Panc1 (cell line): ENCODE measurements around the gene SELE. TPM values are rescaled to one million over a fixed set of nuclear protein-coding genes. Genes with fewer than 3 reads are reported as not detected.

Source experiments
- ATAC-seq: fragments of 200-7000 bp; cut with Tn5 transposase; 2 replicates; pipeline ENCODE4 v1.9.1; 2020; ENCODE audit warnings: mild to moderate bottlenecking, moderate library complexity
- BruUV-seq: library from RNA; stranded (reverse); fragments of 400-500 nt; replicated peaks from 2 replicates; lab custom pipeline; 2021; lab: Mats Ljungman, UMichigan
- CTCF ChIA-PET: fragments of 300-600 bp; sonication (Branson Sonifier 250); formaldehyde crosslinking; loops from one replicate; lab custom pipeline; 2022; ENCODE audit warnings: antibody characterized with exemption; lab: Charles Lee
- POLR2A ChIA-PET: fragments of 300-600 bp; sonication (Branson Sonifier 250); formaldehyde crosslinking; loops from one replicate; lab custom pipeline; 2022; ENCODE audit warnings: antibody characterized with exemption; lab: Charles Lee
- DNase-seq: peaks from one replicate; pipeline ENCODE4 v3.0.0-alpha.2; 2010; ENCODE audit warnings: low read depth, low spot score
- H3K27ac ChIP-seq: 2 replicates; pipeline ENCODE4 v1.5.1; 2011; ENCODE audit warnings: mild to moderate bottlenecking, low read length, inconsistent platforms
- H3K27me3 ChIP-seq: fragments of 200-500 bp; sonication (Bioruptor generic); 2 replicates; pipeline ENCODE4 v1.6.0; 2014; ENCODE audit warnings: low read length, inconsistent platforms; ENCODE audit not compliant: control insufficient read depth, insufficient read depth
- H3K36me3 ChIP-seq: fragments of 200-500 bp; sonication (Bioruptor generic); 2 replicates; pipeline ENCODE4 v1.5.1; 2014; ENCODE audit warnings: inconsistent platforms, mild to moderate bottlenecking, low read length, moderate library complexity; ENCODE audit not compliant: control insufficient read depth, insufficient read depth
- H3K4me1 ChIP-seq: 2 replicates; pipeline ENCODE4 v1.5.1; 2011; ENCODE audit warnings: inconsistent platforms, mild to moderate bottlenecking, low read length, moderate library complexity; ENCODE audit not compliant: control insufficient read depth, insufficient read depth
- H3K4me3 ChIP-seq, 2 experiments: 2 replicates each; pipeline ENCODE4 v1.5.1; 2011 to 2012; ENCODE audit warnings: low read depth in 2 of 2, low read length in 2 of 2, mild to moderate bottlenecking in 2 of 2, inconsistent platforms in 1 of 2, moderate library complexity in 1 of 2
- H3K9me3 ChIP-seq: fragments of 200-500 bp; sonication (Bioruptor generic); 2 replicates; pipeline ENCODE4 v1.5.1; 2014; ENCODE audit warnings: low read depth, mild to moderate bottlenecking, inconsistent platforms, low read length, moderate library complexity; ENCODE audit not compliant: control insufficient read depth, insufficient read depth
- CTCF ChIP-seq: fragments of 450-650 bp; IDR thresholded peaks from 2 replicates; pipeline ENCODE4 v1.5.1; 2017; ENCODE audit warnings: mild to moderate bottlenecking
- POLR2AphosphoS5 ChIP-seq: IDR thresholded peaks from 2 replicates; pipeline ENCODE4 v1.6.1; 2012; ENCODE audit warnings: mild to moderate bottlenecking, low read depth, low read length, moderate library complexity
- REST ChIP-seq, 2 experiments: IDR thresholded peaks; 2 replicates each; pipeline ENCODE4 v1.6.1; 2011 to 2012; ENCODE audit warnings: low read depth in 2 of 2, control low read depth in 1 of 2, low read length in 1 of 2, mild to moderate bottlenecking in 1 of 2, moderate library complexity in 1 of 2; ENCODE audit not compliant: insufficient read depth in 1 of 2
- SIN3A ChIP-seq: IDR thresholded peaks from 2 replicates; pipeline ENCODE4 v1.6.1; 2012; ENCODE audit warnings: low read depth, mild to moderate bottlenecking, low read length, moderate library complexity, borderline replicate concordance; ENCODE audit not compliant: insufficient read depth
- TCF7L2 ChIP-seq: IDR thresholded peaks from 2 replicates; pipeline ENCODE4 v1.6.1; 2011; ENCODE audit warnings: mild to moderate bottlenecking, low read depth, low read length, inconsistent platforms
- in situ Hi-C: cut with HindIII; loops from 2 replicates; pipeline ENCODE4 v1.10.0; 2016; ENCODE audit warnings: low sequenced_read_pairs, low pct_unique_long_range_greater_than_20kb
- intact Hi-C: fragments of 100-400 bp; cut with micrococcal nuclease; formaldehyde crosslinking; loops from one replicate; pipeline ENCODE4 v1.10.0; 2022; ENCODE audit not compliant: unreplicated experiment
- total RNA-seq: library from RNA; stranded (reverse); gene quantifications from one replicate; pipeline ENCODE4 v1.2.1, GENCODE V29; 2021; ENCODE audit not compliant: unreplicated experiment

The SELE gene
- total RNA-seq, 1 experiment from 2014 or later: not detected

- intact Hi-C loops: no loop called here
- no peak for TF ChIP-seq REST (IDR thresholded peaks at IDR 0.05; ENCODE audit: insufficient read depth in 1 of 2, low read depth in 2 of 2, low read length in 1 of 2)
- TF ChIP-seq POLR2AphosphoS5: no peak
- no peak; the same call in 1 of the 2 replicates for TF ChIP-seq CTCF
- no peak for TF ChIP-seq TCF7L2
- no peak for TF ChIP-seq SIN3A
- Histone ChIP-seq H3K4me3 (no peak overlapping the region), H3K36me3 (no peaks in the 10 kb centered on the region), H3K27ac (no peak overlapping the region), H3K9me3 (no peaks in the 10 kb centered on the region), H3K27me3 (no peaks in the 10 kb centered on the region), H3K4me1 (no peaks in the 10 kb centered on the region)
- in situ Hi-C loops: no loop called here
- CTCF ChIA-PET: no interaction called here
- no peak for DNase-seq
- POLR2A ChIA-PET: no interaction called here
- ATAC-seq: no peak
- no TSS peak for BruUV-seq
These were observed 39.4 kb downstream of the SELE start for GRCh38 chr1:169694304-169695075.

GRCh38 chr1:169692756-169693460 is 41.0 kb downstream of the SELE start:
- H3K4me3 ChIP-seq: no peak overlapping the region
- ATAC-seq: no peak
- no TSS peak for BruUV-seq
- H3K27ac ChIP-seq: no peak overlapping the region
- ChIA-PET POLR2A (no interaction called here), CTCF (no interaction called here)
- no peaks in the 10 kb centered on the region for H3K4me1 ChIP-seq
- no peak for TF ChIP-seq SIN3A
- TF ChIP-seq REST (IDR thresholded peaks at IDR 0.05; ENCODE audit: insufficient read depth in 1 of 2, low read depth in 2 of 2, low read length in 1 of 2): no peak
- no peak for TF ChIP-seq POLR2AphosphoS5
- TF ChIP-seq CTCF: no peak
- no peak for TF ChIP-seq TCF7L2
- no peak for DNase-seq
- H3K27me3 ChIP-seq: no peaks in the 10 kb centered on the region
- H3K9me3 ChIP-seq: no peaks in the 10 kb centered on the region
- intact Hi-C loops: no loop called here
- in situ Hi-C loops: no loop called here
- H3K36me3 ChIP-seq: no peaks in the 10 kb centered on the region
